CD14-positive monocyte (primary cell): Measurements from ENCODE around the gene BASP1. TPM values are rescaled to one million over a fixed set of nuclear protein-coding genes. Genes with fewer than 3 reads are reported as not detected.
"Not testable (repeated sequence)": the region's sequence is repeated elsewhere in the genome, so short reads cannot be mapped to it uniquely, and the experiment has no call there.

Experiments used
- DNase-seq, 3 donors: peaks; one replicate each; pipeline ENCODE4 v3.0.0-alpha.2; 2011 to 2022
- H2AFZ ChIP-seq: 2 replicates; pipeline ENCODE4 v1.6.0; 2012; ENCODE audit warnings: mild to moderate bottlenecking, low read depth, low read length, inconsistent platforms; ENCODE audit not compliant: insufficient read depth, poor library complexity, severe bottlenecking
- H3K27ac ChIP-seq, 2 donors: 1 replicate in 1 of 2; 2 replicates in 1 of 2; pipeline ENCODE4 v1.5.1; 2012 to 2013; ENCODE audit warnings: low read length in 2 of 2, control low read depth in 1 of 2, inconsistent platforms in 1 of 2, low read depth in 1 of 2, mild to moderate bottlenecking in 1 of 2
- H3K27me3 ChIP-seq, 2 donors: one replicate each; pipeline versions ENCODE4 v1.6.0 to v1.6.1; 2011 to 2013; ENCODE audit warnings: low read length in 2 of 2; ENCODE audit not compliant: control insufficient read depth in 2 of 2, insufficient read depth in 2 of 2
- H3K36me3 ChIP-seq, 2 donors: replicated peaks in 1 of 2; 1 replicate in 1 of 2; 2 replicates in 1 of 2; pipeline versions ENCODE4 v1.5.1 to v1.6.1; 2012 to 2013; ENCODE audit warnings: low read length in 2 of 2, control low read depth in 1 of 2, inconsistent platforms in 1 of 2, mild to moderate bottlenecking in 1 of 2; ENCODE audit not compliant: insufficient read depth in 2 of 2, control insufficient read depth in 1 of 2
- H3K4me1 ChIP-seq, 2 donors: 1 replicate in 1 of 2; 2 replicates in 1 of 2; pipeline versions ENCODE4 v1.5.1 to v1.6.1; 2012 to 2013; ENCODE audit warnings: low read length in 2 of 2, control low read depth in 1 of 2, inconsistent platforms in 1 of 2, mild to moderate bottlenecking in 1 of 2, moderate library complexity in 1 of 2; ENCODE audit not compliant: insufficient read depth in 2 of 2, control insufficient read depth in 1 of 2
- H3K4me2 ChIP-seq: replicated peaks from 2 replicates; pipeline ENCODE3; 2012; ENCODE audit warnings: low read length, moderate library complexity, mild to moderate bottlenecking; ENCODE audit not compliant: poor library complexity, severe bottlenecking; ENCODE audit errors: extremely low read depth
- H3K4me3 ChIP-seq, 3 experiments: fragments of 200-600 bp in 1 of 3; sonication (generic) in 1 of 3; replicated peaks in 1 of 3; 1 replicate in 2 of 3; 2 replicates in 1 of 3; pipeline ENCODE4 v1.5.1; 2011 to 2013; ENCODE audit warnings: low read length in 3 of 3, mild to moderate bottlenecking in 3 of 3, control low read depth in 2 of 3, low read depth in 2 of 3, inconsistent platforms in 1 of 3, moderate library complexity in 1 of 3
- H3K79me2 ChIP-seq: 2 replicates; pipeline ENCODE4 v1.6.0; 2012; ENCODE audit warnings: mild to moderate bottlenecking, control low read depth, inconsistent platforms, low read length, moderate library complexity; ENCODE audit not compliant: insufficient read depth
- H3K9ac ChIP-seq: 2 replicates; pipeline ENCODE4 v1.6.0; 2017; ENCODE audit warnings: low read length, mild to moderate bottlenecking; ENCODE audit not compliant: insufficient read depth, poor library complexity, severe bottlenecking
- H3K9me3 ChIP-seq, 2 donors: replicated peaks in 1 of 2; 1 replicate in 1 of 2; 2 replicates in 1 of 2; pipeline versions ENCODE4 v1.5.1 to v1.6.1; 2012 to 2013; ENCODE audit warnings: low read length in 2 of 2, control low read depth in 1 of 2; ENCODE audit not compliant: control insufficient read depth in 1 of 2, insufficient read depth in 1 of 2
- H4K20me1 ChIP-seq: 2 replicates; pipeline ENCODE4 v1.6.0; 2012; ENCODE audit warnings: mild to moderate bottlenecking, low read length, control low read depth, moderate library complexity; ENCODE audit not compliant: insufficient read depth
- H3K27ac Mint-ChIP-seq, 7 donors: one replicate each; pipeline ENCODE4 v1.8.0; 2020; ENCODE audit warnings: mild to moderate bottlenecking in 7 of 7, mixed read lengths in 7 of 7, moderate library complexity in 6 of 7, inconsistent platforms in 2 of 7
- H3K27me3 Mint-ChIP-seq, 3 donors: one replicate each; pipeline ENCODE4 v1.8.0; 2021 to 2022; ENCODE audit warnings: low read depth in 3 of 3, mild to moderate bottlenecking in 3 of 3, mixed read lengths in 3 of 3, moderate library complexity in 3 of 3, inconsistent platforms in 1 of 3
- H3K36me3 Mint-ChIP-seq, 2 donors: one replicate each; pipeline ENCODE4 v1.8.0; 2020; ENCODE audit warnings: mixed read lengths in 2 of 2, inconsistent platforms in 1 of 2, mild to moderate bottlenecking in 1 of 2
- H3K4me1 Mint-ChIP-seq: one replicate; pipeline ENCODE4 v1.8.0; 2020; ENCODE audit warnings: mild to moderate bottlenecking, mixed read lengths
- H3K4me3 Mint-ChIP-seq, 2 donors: one replicate each; pipeline ENCODE4 v1.8.0; 2020; ENCODE audit warnings: mild to moderate bottlenecking in 2 of 2, mixed read lengths in 2 of 2, moderate library complexity in 1 of 2
- H3K9me3 Mint-ChIP-seq, 7 donors: one replicate each; pipeline ENCODE4 v1.8.0; 2020 to 2022; ENCODE audit warnings: mixed read lengths in 7 of 7, mild to moderate bottlenecking in 6 of 7, moderate library complexity in 6 of 7, inconsistent platforms in 2 of 7
- WGBS: methylation state at CpG from one replicate; pipeline ENCODE4 v1.1.5; 2013; ENCODE audit warnings: missing lambda C conversion rate; ENCODE audit not compliant: insufficient coverage; 5-methylcytosine and 5-hydroxymethylcytosine counted together
- intact Hi-C, 2 donors: fragments of 100-400 bp; cut with micrococcal nuclease; formaldehyde crosslinking; loops; one replicate each; pipeline versions ENCODE4 v1.15.0 to v1.15.1; 2023
- polyA plus RNA-seq, 3 donors: library from polyadenylated mRNA; depleted of rRNA in 1 of 3; unstranded in 2 of 3; stranded (reverse) in 1 of 3; fragments of 300-500 nt in 2 of 3; fragments of >200 nt in 1 of 3; fragmentation: Illumina TruSeq in 2 of 3; gene quantifications; 1 replicate in 2 of 3; 2 replicates in 1 of 3; pipeline ENCODE4 v1.2.3, GENCODE V29; 2012 to 2021
- TF ChIP-seq, protein P1 (sequence below): fragments of 200-600 bp; IDR thresholded peaks from one replicate; pipeline ENCODE4 v1.8.0; 2022; ENCODE audit warnings: antibody characterized with exemption, mild to moderate bottlenecking

BASP1 gene
- polyA plus RNA-seq, 3 donors, result 23.7 to 61.6 (median 36.6) TPM

DNA sequence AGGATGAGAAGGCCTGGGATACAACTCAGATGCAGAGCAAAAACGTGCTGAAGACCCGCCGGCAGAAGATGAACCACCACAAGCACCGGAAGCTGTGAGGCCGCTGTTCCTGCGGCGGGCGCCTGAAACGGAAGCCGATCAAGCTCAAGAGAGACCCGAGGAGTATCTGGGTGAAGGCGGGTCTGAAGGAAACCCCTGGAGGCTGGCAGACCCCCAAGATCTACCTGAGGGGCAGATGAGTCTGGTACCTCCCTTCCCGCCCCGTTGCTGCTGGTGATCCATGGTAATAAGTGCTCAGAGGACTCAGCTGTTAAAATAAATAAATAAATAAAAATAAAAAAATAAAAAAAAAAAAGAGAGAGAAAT is 89.3 kb downstream of the BASP1 start:
- H3K27ac ChIP-seq, result no peak overlapping the region
- no peak overlapping the region for H3K4me3 ChIP-seq
- 100% methylated on average over 10 of the region's 14 CpGs for WGBS
- TF ChIP-seq, protein P1, sequence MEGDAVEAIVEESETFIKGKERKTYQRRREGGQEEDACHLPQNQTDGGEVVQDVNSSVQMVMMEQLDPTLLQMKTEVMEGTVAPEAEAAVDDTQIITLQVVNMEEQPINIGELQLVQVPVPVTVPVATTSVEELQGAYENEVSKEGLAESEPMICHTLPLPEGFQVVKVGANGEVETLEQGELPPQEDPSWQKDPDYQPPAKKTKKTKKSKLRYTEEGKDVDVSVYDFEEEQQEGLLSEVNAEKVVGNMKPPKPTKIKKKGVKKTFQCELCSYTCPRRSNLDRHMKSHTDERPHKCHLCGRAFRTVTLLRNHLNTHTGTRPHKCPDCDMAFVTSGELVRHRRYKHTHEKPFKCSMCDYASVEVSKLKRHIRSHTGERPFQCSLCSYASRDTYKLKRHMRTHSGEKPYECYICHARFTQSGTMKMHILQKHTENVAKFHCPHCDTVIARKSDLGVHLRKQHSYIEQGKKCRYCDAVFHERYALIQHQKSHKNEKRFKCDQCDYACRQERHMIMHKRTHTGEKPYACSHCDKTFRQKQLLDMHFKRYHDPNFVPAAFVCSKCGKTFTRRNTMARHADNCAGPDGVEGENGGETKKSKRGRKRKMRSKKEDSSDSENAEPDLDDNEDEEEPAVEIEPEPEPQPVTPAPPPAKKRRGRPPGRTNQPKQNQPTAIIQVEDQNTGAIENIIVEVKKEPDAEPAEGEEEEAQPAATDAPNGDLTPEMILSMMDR, result no peak
- no peaks in the 10 kb centered on the region for H3K79me2 ChIP-seq
- intact Hi-C loops, result loop anchor here in 1 of 2 donors (10.0 kb wide), 1 partner anchor 52 kb away; no protein-coding TSS in a partner anchor
- H3K4me1 ChIP-seq, result peaks cover 32 to 39% of the 10 kb centered on the region in 2 donors
- H3K4me2 ChIP-seq, result no peak overlapping the region
- no peak overlapping the region for H2AFZ ChIP-seq
- H4K20me1 ChIP-seq, result no peaks in the 10 kb centered on the region
- H3K27me3 ChIP-seq, result no peaks in the 10 kb centered on the region
- Mint-ChIP-seq H3K36me3 (peaks cover 3 to 6% of the 10 kb centered on the region in 2 donors), H3K9me3 (peaks cover 0 to 10% (median 0%) of the 10 kb centered on the region in 7 donors), H3K27me3 (peaks cover 0 to 3% (median 0%) of the 10 kb centered on the region in 3 donors), H3K27ac (peak overlapping the region in 1 of 7 donors; percentile 58), H3K4me1 (peaks cover 32% of the 10 kb centered on the region), H3K4me3 (no peak overlapping the region)
- no peak overlapping the region for H3K9ac ChIP-seq
- H3K36me3 ChIP-seq, result no peaks in the 10 kb centered on the region
- DNase-seq, result no peak
- H3K9me3 ChIP-seq, result no peaks in the 10 kb centered on the region

DNA sequence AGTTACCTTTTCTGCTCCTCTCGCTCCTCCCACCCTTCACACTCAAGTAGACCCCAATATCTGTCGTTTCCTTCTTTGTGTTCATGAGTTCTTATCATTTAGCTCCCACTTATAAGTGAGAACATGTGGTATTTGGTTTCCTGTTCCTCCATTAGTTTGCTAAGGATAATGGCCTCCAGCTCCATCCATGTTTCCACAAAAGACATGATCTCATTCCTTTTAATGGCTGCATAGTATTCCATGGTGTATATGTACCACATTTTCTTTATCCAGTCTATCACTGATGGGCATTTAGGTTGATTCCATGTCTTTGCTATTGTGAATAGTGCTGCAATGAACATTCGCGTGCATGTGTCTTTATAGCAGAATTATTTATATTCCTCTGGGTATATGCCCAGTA is 90.0 kb downstream of the BASP1 start:
- no CpG with 5 or more reads among the region's 4 CpGs for WGBS
- not testable (repeated sequence) for H3K9me3 ChIP-seq
- H3K4me1 Mint-ChIP-seq, result peaks cover 25% of the 10 kb centered on the region

More for the DNA sequence above, 90.0 kb downstream of the BASP1 start:
- H3K27me3 Mint-ChIP-seq, H3K27me3 ChIP-seq, H3K4me2 ChIP-seq, DNase-seq, H3K9ac ChIP-seq, H3K4me3 ChIP-seq, H2AFZ ChIP-seq, H3K36me3 ChIP-seq, H4K20me1 ChIP-seq, H3K27ac ChIP-seq, H3K79me2 ChIP-seq, H3K27ac Mint-ChIP-seq, H3K4me3 Mint-ChIP-seq, H3K9me3 Mint-ChIP-seq, H3K36me3 Mint-ChIP-seq: not testable (repeated sequence)
- peaks cover 25 to 32% of the 10 kb centered on the region in 2 donors for H3K4me1 ChIP-seq
- intact Hi-C loops, result loop anchor here in 1 of 2 donors (10.0 kb wide), 1 partner anchor 53 kb away; no protein-coding TSS in a partner anchor
